NCI-H1436 (cell line): Measurements from ENCODE around the gene ATG2B.

Experiments used
- DNase-seq: peaks from one replicate; lab custom pipeline; 2025; lab: John Stamatoyannopoulos, UW

Gene ATG2B

DNA sequence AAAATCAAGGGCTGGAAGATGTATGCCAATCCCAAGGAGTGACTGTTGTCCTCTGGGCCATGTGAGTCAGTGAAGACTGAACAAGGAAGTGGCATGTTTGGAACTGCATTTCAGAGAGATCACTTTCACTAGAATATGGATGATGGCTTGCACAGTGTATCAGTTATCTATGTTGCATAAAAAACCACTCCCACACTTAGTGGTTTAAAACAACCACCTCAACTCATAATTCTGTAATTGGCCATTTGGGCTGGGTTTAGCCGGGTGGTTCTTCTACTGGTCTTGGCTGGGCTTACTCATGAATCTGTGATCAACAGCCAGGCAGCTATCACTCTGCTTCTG, 91.7 kb downstream of the ATG2B start:
- no peak for DNase-seq

DNA sequence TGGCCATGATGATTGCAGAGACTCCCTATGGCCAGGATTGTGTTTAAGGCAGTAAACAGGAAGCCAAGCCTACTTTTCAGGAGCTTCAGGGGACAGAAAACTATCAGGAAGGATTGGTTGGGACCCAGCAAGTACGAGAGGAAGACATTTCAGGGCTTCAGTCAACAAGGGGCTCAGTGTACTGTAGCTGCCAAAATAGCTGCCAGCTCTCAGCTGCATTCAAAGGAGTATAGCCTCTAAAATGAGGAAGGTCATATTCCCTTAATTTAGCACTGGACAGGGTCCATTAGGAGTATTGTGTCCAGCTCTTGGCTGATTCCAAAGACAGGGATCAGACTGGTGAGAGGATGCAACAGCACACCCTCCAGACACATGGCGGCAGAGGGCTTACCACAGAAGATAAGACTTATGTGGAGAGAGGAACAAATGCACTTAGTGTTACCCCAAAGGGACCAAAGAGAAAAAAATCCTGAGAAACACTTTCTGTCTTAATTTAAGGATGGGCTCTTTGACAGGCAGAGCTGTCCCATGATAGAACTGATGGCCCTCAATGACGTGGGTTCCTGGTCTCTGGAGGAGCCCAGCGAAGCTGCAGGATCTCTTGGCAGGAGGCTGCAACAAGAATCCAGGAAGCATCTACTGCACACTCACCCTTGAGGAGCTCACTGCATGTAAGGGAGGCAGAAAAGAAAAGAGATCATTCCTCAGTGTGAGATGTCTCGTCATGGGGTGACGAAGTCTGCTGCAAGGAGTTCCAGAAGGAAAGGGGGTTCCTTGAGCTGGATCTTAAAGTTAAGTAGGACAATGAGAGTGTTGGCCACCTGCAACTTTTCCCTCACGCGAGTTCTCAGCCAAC, 92.3 kb downstream of the ATG2B start:
- DNase-seq = no peak

DNA sequence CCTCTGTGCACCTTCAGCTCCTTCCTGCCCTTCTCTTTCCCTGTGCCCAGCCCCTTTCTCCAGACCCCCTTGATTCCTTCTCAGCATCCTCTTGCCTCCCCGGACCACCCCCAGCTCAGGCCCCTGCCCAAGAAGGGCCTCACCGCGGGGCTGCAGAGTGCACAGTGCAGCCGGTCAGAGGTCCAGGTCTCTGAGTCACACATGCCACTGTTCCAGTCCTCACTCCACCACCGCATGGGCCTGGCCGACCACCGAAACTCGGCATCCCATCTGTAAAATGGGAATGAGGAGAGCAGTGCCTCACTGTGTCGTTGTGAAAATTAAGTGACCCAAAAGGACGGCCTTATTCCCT, 93.8 kb downstream of the ATG2B start:
- no peak for DNase-seq

DNA sequence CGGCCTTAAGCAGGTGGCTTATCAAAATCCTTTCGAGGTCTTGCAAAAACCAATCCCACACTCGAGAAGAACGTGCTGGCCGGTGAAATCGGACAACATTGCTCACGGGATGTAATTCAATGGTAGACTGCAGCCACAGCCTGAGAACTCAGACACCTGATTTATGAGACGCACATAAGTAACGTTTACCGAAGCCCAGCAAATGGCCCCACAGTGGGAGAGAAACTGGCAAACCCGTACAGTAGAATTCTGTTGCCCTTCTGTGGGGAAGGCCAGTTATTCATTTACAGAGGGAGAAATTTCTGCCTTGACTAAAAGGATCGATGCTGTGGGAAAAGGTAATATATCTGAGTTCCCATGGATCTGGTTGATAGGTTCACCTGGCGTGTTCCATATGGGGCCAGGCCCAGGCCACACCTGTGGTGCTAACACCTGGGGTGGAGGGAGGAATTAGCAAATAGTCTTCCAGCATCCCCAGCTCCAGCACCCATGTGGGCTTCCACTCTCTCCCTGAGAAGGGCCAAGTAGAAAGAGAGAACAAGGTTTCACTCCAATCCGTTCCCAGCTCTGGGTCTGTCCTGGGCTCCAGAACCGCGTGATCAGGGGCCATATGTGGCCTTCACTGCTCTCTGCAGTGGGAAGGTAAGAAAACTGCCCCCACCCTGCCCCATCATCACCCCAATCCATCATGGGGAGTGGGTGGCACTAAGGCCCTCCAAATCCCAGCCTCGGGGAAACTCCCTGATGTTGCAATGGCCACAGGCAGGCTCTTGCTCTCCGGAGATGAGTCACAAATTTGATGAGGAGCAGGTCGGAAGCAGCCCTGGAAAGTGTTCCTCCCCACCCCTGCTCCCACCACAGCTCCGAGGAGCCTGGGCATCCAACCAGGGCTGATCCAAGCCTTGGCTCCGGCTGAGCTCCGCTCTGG, 94.4 kb downstream of the ATG2B start:
- DNase-seq = no peak

DNA sequence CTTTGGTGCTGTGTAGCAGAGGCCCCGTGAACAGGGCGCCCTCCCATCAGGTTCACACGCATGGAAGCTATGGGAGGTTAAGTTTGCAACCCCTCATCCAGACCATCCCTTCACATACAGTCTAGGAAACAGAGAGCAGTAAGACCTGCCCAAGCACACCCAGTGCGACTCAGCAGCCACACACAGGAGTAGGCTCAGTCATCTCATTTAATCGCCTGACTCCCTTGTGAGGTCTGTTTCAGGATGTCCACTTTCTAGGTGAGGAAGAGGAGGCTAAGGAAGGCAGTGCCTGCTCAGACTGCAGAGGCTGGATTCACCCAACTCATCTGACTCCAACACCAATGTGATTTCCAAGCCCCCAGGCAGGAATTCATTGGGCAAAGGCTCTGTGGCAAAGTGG, 95.2 kb downstream of the ATG2B start:
- DNase-seq = no peak

DNA sequence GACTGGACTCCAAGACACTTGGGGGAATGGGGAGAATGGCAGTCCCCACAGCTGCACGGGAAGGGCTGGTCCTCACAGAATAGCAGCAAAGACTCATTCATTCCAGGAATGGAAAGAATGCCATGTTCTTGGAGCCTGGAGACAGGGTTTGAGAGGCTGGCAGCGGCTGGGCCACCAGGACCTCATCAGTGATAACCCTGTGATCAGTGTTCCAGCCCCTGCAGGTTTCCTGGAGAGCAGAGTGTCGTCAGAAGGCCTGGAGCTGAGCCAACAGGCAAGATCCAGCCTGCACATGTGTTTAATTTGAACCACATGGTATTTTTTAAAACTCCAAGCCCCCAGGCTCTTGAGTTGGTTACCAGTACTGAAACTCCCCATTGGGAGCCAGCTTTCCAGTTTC, 95.8 kb downstream of the ATG2B start:
- peak; percentile 67 for DNase-seq

DNA sequence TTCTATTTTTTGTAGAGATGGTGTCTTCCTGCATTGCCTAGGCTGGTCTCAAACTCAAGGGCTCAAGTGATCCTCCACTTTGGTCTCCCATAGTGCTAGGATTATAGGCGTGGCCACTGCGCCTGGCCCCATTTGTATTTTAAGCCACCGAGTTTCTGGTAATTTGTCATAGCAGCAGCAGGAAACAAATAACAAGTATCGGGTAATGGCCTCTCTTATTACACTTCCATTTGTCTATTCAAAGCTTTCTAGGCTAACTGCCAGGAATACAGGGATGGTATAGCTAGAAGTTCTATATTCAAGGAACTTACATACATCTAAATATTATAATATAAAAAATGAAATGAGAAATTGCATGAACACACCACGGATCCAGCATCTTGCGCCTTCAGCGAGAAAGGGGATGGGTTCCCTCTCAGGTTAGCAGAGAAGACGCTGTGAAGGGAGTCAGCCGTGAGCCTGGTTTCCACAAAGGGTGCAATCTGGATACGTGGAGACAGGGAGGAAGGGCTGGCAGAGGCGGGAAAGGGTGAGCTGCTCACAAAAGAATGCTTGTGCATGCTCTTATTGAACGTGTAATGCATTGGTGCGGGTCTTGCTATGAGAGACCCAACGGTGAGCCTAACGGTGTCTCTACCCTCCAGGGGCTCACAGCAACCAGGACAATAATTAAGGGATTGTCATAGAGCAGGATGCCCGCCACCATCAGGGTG, 97.6 kb downstream of the ATG2B start:
- DNase-seq = peak; percentile 52

DNA sequence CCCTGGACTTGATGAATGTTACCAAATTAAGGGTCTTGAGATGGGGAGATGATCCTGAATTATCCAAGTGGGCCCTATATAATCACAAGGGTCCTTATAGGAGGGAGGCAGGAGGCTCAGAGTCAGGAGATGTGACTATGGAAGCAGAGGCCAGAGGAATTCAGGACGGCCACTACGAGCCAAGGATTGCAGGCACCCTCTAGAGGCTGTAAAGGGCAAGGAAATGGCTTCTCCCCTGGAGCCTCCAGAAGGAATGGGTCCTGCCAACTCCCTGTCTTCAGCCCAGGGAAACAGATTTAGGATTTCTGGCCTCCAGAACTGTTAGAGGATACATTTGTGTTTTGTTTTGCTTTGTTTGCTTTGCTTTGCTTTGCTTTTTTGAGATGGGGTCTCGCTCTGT, 98.3 kb downstream of the ATG2B start:
- DNase-seq = no peak

DNA sequence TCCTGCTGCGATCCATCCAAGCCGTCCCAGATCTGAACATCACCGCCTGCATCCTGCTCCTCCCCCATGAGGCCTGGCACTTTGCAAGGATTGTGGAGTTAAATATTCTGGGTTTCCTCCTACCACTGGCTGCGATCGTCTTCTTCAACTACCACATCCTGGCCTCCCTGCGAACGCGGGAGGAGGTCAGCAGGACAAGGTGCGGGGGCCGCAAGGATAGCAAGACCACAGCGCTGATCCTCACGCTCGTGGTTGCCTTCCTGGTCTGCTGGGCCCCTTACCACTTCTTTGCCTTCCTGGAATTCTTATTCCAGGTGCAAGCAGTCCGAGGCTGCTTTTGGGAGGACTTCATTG, 99.0 kb downstream of the ATG2B start:
- DNase-seq = no peak

DNA sequence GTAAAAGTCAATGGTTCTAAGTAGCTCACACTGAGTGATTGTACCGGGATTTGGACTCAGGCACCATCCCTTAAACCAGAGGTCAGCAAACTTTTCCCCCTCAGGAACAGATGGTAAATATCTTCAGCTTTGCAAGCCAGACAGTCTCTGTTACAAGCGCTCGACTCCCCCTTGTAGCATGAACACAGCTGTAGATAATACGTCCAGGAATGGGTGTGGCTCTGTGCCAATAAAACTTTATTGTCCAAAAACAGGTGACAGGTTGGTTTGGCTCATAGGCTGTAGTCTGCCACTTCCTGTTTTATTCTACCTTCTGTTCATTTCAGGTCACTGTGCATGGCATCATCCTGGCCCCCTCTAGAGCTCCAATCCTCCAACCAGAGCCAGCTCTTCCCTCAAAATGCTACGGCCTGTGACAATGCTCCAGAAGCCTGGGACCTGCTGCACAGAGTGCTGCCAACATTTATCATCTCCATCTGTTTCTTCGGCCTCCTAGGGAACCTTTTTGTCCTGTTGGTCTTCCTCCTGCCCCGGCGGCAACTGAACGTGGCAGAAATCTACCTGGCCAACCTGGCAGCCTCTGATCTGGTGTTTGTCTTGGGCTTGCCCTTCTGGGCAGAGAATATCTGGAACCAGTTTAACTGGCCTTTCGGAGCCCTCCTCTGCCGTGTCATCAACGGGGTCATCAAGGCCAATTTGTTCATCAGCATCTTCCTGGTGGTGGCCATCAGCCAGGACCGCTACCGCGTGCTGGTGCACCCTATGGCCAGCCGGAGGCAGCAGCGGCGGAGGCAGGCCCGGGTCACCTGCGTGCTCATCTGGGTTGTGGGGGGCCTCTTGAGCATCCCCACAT, 99.6 kb downstream of the ATG2B start:
- no peak for DNase-seq

DNA sequence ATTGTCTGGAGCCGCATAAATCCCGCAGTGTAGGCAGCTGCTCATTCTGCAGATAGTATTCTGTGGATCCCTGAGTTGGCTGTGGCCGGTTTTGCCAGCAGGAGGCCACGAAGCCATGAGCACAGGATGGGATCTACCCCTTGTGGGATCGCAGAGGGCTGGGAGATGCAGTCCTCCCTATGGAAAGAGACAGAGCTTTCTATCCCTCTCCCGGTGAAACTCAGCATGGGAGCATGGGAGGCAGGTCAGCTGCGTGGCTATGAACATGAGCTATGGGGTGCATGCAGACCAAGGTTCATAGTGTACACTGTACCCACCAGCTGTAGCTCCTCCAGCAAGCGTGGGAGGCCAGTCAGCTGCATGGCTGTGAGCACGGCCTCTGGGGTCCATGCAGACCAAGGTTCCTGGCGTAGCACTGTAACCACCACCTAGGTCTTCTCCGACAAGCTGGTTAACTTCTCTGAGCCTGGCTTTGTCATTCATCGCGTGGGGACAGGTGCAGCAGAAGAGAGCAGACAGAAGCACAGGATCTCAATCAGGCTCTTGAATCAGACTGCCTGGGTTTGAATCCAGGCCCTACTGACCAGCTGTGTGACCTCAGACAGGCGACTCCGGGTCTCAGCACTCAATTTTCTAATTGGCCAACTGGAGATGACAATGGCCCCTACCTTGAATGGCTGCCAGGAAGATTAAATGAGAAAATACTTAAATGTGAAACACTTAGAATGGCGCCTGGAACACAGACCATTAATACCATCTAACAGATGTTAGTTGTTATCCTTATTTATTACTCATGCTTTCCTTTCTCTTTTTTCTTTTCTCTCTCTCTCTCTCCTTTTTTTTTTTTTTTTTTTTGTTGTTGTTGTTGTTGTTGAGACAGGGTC, 101.1 kb downstream of the ATG2B start:
- no peak for DNase-seq

DNA sequence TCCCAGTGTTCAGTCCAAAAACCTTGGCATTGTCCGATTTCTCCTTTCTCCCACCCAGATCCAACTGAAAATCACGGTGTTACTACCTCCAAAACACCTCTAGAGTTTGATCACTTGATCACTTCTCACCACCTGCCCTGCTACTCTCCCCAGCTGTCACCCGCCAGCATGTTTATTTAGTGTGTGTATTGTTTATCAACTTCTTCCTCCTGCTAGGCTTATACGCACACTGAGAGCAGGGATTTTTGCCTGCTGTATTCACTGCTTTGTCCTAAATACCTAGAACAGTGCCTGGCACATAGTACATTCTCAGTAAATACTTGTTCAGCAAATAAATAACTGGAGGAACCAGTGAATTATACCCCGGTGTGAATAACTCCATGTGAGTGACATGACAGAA, 102.1 kb downstream of the ATG2B start:
- no peak for DNase-seq

DNA sequence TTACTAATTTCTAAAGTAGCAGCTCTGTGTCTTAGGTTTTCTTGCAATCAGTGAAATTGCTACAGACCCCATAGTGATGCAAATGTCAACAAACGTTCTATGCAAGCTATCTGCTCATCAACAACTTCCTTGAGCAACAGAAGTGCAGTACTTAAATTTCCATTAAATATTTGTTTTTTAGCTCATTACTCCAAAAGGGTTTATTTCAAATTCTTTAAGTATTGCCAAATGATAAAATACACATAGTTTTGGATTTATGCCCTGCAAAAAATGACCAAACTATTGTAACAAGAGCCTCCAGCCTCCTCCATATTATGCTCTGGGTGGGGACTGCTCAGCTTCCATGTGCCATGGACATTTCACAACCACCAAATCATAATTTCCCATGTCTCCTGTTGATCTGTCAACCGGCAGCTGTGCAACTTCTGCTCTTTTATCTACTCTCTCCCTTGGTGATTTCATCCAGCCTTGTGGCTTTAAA, 102.8 kb downstream of the ATG2B start:
- DNase-seq = no peak

DNA sequence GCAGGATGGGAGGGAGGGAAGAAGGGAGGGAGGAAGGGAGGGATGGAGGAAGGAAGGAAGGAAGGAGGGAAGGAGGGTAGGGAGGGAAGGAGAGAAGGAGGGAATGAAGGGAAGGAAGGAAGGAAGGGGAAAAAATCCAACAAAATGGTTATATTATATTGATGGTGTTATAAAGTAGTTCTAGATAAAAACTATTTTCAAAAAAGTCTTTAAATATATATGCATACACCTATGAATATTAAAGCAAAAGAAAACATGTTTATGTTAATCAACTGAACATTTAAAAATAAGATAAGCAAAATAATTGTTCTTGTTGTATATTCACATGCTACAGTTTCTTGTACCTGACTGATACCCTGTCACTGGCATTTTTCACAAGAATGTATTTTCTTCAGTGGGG, 105.2 kb downstream of the ATG2B start:
- no peak for DNase-seq

DNA sequence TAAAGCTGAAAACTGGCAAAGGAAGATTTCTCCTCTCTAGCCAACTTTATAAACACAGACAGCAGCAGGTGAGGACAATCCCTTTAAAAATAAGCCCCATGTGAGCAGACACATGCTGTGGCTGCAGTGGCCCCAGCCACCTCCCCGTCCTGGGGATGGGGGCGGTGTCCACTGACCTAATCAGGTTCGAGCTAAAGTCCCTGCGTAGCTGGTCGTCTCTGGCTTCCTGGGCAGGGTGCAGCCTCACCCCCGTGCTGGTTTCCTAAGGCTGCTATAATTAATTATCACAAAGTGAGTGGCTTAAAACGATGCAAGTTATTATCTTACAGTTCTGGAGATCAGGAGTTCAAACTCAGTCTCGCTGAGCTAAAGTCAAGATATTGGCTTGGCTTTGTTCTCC, 106.1 kb downstream of the ATG2B start:
- DNase-seq = no peak

DNA sequence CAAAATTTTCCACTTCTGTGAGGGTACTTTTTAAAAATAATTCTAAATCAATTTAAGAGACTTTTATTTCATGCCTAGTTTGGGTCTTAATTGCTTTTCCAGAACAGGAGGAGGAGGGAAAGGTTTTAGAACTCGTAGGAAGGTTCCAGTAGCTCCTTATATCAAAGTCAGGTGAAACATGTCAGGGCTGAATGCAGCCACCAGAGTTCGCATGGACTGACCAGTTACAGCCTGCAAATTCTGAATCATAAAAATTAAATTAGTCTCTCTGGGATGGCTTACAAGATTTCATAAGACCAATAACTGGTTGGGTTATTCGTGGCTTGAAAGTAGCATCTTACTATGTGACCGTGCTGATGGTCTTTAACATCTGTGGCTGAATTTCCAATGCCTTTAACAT, 106.7 kb downstream of the ATG2B start:
- no peak for DNase-seq

DNA sequence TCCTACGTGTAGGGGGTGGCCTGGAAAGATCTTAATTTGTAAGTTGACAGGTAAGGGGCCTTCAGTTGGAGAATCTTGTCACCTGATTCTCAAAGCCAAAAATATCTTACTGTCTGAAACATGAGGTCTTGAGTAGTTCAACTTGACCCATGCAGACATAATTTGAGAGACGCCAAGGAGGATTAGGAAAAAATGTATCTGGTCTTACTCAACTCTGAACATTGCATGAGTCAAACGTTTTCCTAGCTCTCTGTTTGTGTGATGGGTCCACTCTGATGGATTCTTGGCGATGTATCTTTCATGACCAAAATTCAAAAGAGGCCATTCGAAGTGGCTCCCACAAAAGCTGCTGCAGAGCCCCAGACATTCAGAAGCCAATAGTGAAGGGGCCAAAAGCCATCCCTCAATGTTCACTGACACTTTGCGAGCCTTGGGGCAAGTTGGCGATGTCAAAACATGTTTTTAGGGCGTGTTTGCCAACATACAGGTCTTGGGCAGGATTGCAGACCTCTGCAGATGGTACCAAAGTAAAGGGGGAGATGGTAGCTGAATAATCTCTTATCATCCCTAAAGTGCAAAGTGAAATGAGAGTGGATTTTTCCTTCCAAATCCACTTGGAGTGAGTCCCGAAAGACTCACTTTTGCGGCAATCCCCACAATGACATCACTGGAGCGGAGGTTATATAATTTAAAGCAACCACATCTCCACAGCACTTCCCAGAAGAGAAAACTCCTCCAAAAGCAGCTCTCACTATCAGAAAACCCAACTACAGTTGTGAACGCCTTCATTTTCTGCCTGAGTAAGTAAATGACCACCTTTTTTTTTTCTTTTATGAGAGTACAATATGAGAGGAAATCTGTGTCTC, 107.4 kb downstream of the ATG2B start, which contains the start of gene BDKRB1:
Gene BDKRB1, plus strand, starts transcription at position 710 of the 866 bp plus-strand sequence. CDS start 7,473 bp downstream, outside the sequence.
- DNase-seq = no peak

DNA sequence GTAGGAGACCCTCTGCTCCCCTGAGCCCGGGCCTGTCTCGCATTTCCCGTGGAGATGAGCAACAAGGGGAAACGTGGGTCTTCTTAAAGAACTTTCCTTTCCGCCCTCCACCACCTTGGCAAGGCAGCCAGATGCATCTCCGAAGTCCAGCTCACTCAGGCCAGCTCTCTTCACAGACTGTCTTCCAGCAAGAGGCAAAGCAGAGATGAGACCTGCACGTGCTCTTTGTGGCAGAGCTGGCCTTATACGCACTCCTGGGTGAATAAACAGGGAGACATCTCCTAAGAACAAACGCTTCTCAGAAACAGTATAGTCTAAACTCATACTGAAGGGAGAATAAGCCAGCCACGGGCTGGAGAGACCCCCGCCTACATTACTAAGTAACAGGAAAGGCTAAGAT, 108.5 kb downstream of the ATG2B start:
- no peak for DNase-seq

DNA sequence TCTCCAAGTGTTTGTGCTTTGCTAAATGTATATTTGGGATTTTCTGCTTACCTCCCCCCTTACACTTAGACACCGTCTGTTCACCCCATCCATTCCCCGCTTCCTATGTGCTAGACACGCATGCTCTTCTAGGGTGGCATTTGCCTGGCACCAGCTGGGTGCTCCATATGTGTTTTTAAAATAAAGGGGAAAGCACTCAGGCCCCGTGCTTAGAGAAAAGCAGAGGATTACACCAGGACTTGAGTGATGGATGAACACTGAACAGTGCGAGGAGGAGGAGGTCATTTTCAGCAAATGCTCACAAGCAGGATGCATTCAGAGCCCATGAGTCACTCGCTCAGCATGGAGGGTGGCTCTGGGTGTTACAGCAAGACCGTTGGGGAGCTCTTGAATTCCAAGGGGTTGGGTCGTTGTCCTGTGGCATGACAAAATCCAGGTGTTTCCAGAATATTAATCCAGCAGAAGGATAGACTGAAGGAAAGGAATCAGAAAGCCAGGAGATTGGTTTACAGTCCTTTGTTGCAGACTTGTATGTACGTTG, 110.1 kb downstream of the ATG2B start:
- no peak for DNase-seq
